ENCODE results near the gene DYDC1. TPM values are rescaled to one million over a fixed set of nuclear protein-coding genes. Genes with fewer than 3 reads are reported as not detected.

DYDC1 gene
- total RNA-seq (2016; rRNA removed; fragmentation: Illumina TruSeq; extraction: Trizol), result not detected in 2 replicates
- total RNA-seq (2016; cell fraction: cytosol; rRNA removed; fragmentation: Illumina TruSeq; extraction: Trizol; ENCODE audit: low read depth), result not detected in 2 replicates
- not detected in 2 replicates for total RNA-seq (2016; cell fraction: insoluble cytoplasmic fraction; rRNA removed; fragmentation: Illumina TruSeq; extraction: Trizol)
- not detected in 2 replicates for total RNA-seq (2016; cell fraction: membrane; rRNA removed; fragmentation: Illumina TruSeq; extraction: Trizol)
- total RNA-seq (2016; cell fraction: nucleus; rRNA removed; fragmentation: Illumina TruSeq; extraction: Trizol), result not detected in 2 replicates
- polyA plus RNA-seq (2011; rRNA removed), result not detected in 2 replicates
- not detected in 2 replicates for polyA plus RNA-seq (2011; cell fraction: cytosol; rRNA removed)
- not detected in 2 replicates for polyA plus RNA-seq (2011; cell fraction: nucleus; rRNA removed)
- not detected in 2 replicates for polyA plus RNA-seq (2012)
- polyA plus RNA-seq (2016; cell fraction: cytosol; fragmentation: Illumina TruSeq; extraction: Trizol; ENCODE audit: low read depth), result not detected in 2 replicates
- not detected in 2 replicates for polyA plus RNA-seq (2016; cell fraction: insoluble cytoplasmic fraction; fragmentation: Illumina TruSeq; extraction: Trizol; ENCODE audit: low read depth)
- polyA plus RNA-seq (2016; cell fraction: membrane; fragmentation: Illumina TruSeq; extraction: Trizol; ENCODE audit: low read depth), result not detected in 2 replicates
- polyA plus RNA-seq (2016; cell fraction: nucleus; fragmentation: Illumina TruSeq; extraction: Trizol; ENCODE audit: insufficient read depth, low read depth), result not detected in 2 replicates
- polyA minus RNA-seq (2011; rRNA and poly(A)+ RNA removed; ENCODE audit: low replicate concordance), result not detected in 2 replicates
- polyA minus RNA-seq (2011; cell fraction: cytosol; rRNA and poly(A)+ RNA removed), result not detected in 2 replicates
- polyA minus RNA-seq (2011; cell fraction: nucleus; rRNA and poly(A)+ RNA removed), result not detected in 2 replicates
- not detected for Bru-seq, nascent RNA
- percentile 9 among the genes with signal in this experiment for BruChase-seq, experiment 1, labeled RNA remaining after a 6-hour chase
- BruChase-seq, experiment 2, labeled RNA remaining after a 2-hour chase, result percentile 5 among the genes with signal in this experiment
- long read RNA-seq, experiment 1, result 0 reads
- long read RNA-seq, experiment 2, result 0 reads

- Histone ChIP-seq H3K36me3 (replicated peaks in 1 of 2; ENCODE audit: control insufficient read depth in 1 of 2, insufficient read depth in 2 of 2, low read length in 2 of 2) (no peaks in the 10 kb centered on the region), H3K4me3 (replicated peaks in 1 of 3; ENCODE audit: insufficient read depth in 1 of 3, low read depth in 2 of 3, low read length in 3 of 3) (no peak within 1 kb of the TSS; a peak in 1 of 6 replicates), H3K27me3 (ENCODE audit: control insufficient read depth in 1 of 2, insufficient read depth in 2 of 2, low read length in 2 of 2) (no peaks in the 10 kb centered on the region), H3K9ac (ENCODE audit: insufficient read depth, low read depth, low read length) (no peak within 1 kb of the TSS), H4K20me1 (ENCODE audit: insufficient read depth, low read length) (no peaks in the 10 kb centered on the region), H2AFZ (ENCODE audit: low read length) (no peak within 1 kb of the TSS), H3K4me1 (ENCODE audit: insufficient read depth, low read length) (peaks cover 15% of the 10 kb centered on the region), H3K4me2 (ENCODE audit: low read depth, low read length) (peak within 1 kb of the TSS; percentile 47), H3K9me3 (ENCODE audit: low read length) (no peaks in the 10 kb centered on the region), H3K79me2 (ENCODE audit: insufficient read depth, low read length) (no peaks in the 10 kb centered on the region), H3K27ac (ENCODE audit: extremely low read length, insufficient read depth, low read length) (no peak within 1 kb of the TSS)
- TF ChIP-seq TAF15 (IDR thresholded peaks at IDR 0.05; ENCODE audit: low read depth, low read length, poor library complexity, severe bottlenecking) (no peak), CENPT (CRISPR knock-in tag; IDR thresholded peaks at IDR 0.05; ENCODE audit: low read depth) (no peak), ELF3 (CRISPR knock-in tag; IDR thresholded peaks at IDR 0.05) (no peak)
- DNase-seq (ENCODE audit: low spot score) (no peak), ATAC-seq (no peak), FAIRE-seq (no peak)
- in situ Hi-C loops (cut with HindIII; ENCODE audit: extremely low pct_ligation_motif_present, low pct_unique_long_range_greater_than_20kb) (no loop called here), intact Hi-C loops (cut with micrococcal nuclease; ENCODE audit: unreplicated experiment) (no loop called here)
- ChIA-PET POLR2A (no interaction called here), CTCF (ENCODE audit: low intra/inter-chr PET ratio, low total read pairs) (no interaction called here)
- 92% methylated on average over 43 of the region's 43 CpGs for WGBS (ENCODE audit: low lambda C conversion rate)
- no TSS peak for BruUV-seq (replicated peaks)
Observed at GRCh38 chr10:80356563-80356988, at the start of gene DYDC1, which contains the start of gene DYDC2. TSS of gene DYDC1 (minus strand) at chr10:80356755. CDS start at chr10:80352601, 4,154 bp downstream. TSS of gene DYDC2 (plus strand) at chr10:80356781. CDS start at chr10:80362444, 5,663 bp downstream.

Data from HepG2 (cell line).